HL-60 (cell line): ENCODE measurements around the gene SERTAD3.

Experiments used
- CTCF ChIP-seq: IDR thresholded peaks from one replicate; pipeline ENCODE4 v1.5.1; 2011; ENCODE audit warnings: low read length, control low read depth, inconsistent platforms; ENCODE audit not compliant: insufficient read depth
- POLR2AphosphoS5 ChIP-seq: IDR thresholded peaks from 2 replicates; pipeline ENCODE4 v1.6.1; 2012; ENCODE audit warnings: low read depth
- REST ChIP-seq: IDR thresholded peaks from 2 replicates; pipeline ENCODE4 v1.6.1; 2012; ENCODE audit warnings: low read depth; ENCODE audit not compliant: insufficient replicate concordance
- SPI1 ChIP-seq: IDR thresholded peaks from 2 replicates; pipeline ENCODE4 v1.6.1; 2012; ENCODE audit warnings: low read depth, mild to moderate bottlenecking, borderline replicate concordance

- no peak for TF ChIP-seq CTCF
- no peak; the same call in 1 of the 2 replicates for TF ChIP-seq POLR2AphosphoS5
- peak; percentile 39; the same call in 1 of the 2 replicates for TF ChIP-seq SPI1
- TF ChIP-seq REST: no peak
Measured at GRCh38 chr19:40444000-40444824, at the start of gene SERTAD3.
